Astrocyte of the hippocampus (primary cell): ENCODE data around the gene PKD1.

ENCODE experiments used
- DNase-seq: peaks from one replicate; pipeline ENCODE4 v3.0.0; 2011; ENCODE audit warnings: low read depth, low spot score

Gene PKD1

DNA sequence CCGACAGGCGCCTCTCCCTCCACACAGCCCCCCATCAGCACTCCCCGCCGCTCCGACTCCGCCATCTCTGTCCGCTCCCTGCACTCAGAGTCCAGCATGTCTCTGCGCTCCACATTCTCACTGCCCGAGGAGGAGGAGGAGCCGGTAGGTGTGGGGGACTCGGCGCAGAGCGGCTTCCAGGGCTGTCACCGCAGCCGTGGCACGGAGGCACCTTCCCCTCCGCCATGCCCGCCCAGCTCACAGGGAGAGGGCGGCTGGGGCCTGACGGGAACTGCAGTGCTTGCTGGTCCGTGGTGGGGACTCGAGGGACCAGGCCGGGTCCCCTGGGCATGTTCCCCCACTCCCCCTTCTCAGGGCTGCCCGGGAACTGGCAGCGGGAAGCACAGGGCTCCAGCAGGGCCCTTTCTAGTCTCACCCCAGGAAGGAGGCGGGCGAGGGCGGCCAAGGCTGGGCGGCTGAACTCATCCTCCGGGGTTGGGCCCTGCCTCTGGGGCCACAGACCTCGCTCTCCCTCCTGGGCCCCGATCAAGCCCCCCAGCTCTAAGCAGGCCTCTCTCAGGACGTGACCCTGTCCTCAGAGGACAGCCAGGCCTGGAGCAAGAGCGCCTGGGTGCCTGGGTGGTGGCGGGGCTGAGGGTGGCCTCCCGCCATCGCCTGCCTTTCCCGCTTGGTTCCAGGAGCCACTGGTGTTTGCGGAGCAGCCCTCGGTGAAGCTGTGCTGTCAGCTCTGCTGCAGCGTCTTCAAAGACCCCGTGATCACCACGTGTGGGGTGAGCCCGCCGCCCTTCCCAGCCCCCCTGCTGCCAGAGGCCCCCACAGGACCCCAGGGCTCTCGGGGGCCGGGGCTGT, 35.1 kb upstream of the PKD1 start:
- DNase-seq, result no peak

- no peak for DNase-seq
Observed at GRCh38 chr16:2170080-2170479, 34.4 kb upstream of the PKD1 start.

GRCh38 chr16:2167068-2167638, 31.5 kb upstream of the PKD1 start:
- DNase-seq, result no peak

- DNase-seq, result no peak
Observed at GRCh38 chr16:2166263-2167067, 30.8 kb upstream of the PKD1 start.

DNA sequence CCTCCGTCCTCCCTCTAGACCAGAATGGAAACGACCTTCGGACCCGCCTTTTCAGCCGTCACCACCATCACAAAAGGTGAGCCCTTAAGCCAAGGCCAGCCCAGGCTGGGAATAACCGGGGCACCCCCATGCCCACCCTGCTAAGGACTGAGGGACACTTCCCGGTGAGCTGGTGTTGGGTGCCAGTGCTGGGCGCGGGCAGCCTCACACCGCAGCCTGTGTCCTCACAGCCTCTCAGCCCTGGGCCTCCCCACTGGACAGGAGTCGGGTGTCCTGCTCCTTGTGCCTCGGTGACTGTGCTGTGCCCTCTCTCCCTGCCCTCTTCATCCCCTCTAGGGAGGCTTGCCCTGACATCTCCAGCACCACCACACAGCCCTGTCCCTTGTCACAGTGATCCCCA, 30.2 kb upstream of the PKD1 start:
- DNase-seq, result no peak

DNA sequence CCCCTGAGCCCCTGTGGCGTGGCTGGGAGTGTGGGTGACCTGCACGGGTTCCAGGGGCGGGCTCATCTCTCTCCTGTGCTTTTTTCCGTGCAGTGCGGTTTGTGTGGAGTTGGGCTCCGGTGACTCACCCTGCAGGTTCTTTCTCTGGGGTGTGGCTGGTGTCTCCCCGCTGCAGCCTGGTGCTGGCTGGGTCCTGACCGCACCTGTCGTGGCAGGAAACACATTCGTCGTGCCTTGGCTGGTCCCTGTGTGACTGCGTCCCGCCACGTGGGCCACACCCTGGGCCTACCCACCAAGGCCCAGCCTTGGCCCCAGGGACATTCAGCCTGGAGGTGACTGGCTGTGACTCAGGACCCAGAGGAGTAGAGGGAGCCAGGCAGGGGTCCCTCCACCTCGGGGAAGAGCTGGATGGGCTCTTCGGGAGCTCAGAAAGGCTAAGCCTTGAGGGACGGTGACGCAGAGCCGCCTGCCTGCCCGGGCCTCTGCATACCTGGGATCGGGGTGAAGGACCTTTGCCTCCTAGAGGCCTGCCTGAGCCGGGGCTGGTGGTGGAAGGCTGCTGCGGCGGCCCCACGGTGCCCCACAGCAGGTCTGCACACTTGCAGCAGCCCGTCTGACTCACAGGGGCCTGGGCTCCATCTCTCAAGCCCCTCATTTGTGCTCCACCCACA, 27.6 kb upstream of the PKD1 start:
- DNase-seq, result peak; percentile 35

GRCh38 chr16:2162676-2163118, 27.0 kb upstream of the PKD1 start:
- DNase-seq, result no peak

- DNase-seq, result no peak
Observed at GRCh38 chr16:2161911-2162310, 26.2 kb upstream of the PKD1 start.

DNA sequence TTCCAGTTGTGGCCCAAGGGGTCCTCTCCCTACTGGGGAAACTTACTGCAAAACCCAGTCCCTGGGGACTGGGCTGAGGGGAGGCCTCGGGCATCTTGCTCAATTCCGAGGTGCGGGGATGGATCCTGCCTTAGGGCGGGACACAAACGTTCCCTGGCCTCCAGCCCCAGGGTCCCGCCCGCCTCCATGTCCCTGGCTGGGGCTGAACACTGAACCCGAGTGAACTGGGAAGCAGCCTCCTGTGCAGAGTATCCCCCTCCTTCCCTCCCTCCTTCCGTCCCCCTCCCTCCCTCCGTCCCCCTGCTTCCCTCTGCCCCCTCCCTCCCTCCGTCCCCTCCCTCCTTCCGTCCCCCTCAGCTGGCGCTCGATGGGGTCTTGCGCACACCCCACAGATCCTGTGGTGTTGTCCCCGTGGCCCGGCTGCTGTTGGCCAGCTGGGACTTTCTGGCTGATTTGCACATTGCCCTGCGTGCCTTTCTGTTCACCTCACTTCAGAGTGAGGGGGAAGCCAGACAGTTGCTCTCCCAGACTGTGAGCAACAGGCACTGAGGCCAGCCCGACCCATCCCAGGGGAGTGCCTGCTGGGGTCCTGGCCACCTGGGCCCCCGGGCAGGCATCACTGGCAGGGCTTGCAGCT, 25.3 kb upstream of the PKD1 start:
- DNase-seq, result peak; percentile 60

DNA sequence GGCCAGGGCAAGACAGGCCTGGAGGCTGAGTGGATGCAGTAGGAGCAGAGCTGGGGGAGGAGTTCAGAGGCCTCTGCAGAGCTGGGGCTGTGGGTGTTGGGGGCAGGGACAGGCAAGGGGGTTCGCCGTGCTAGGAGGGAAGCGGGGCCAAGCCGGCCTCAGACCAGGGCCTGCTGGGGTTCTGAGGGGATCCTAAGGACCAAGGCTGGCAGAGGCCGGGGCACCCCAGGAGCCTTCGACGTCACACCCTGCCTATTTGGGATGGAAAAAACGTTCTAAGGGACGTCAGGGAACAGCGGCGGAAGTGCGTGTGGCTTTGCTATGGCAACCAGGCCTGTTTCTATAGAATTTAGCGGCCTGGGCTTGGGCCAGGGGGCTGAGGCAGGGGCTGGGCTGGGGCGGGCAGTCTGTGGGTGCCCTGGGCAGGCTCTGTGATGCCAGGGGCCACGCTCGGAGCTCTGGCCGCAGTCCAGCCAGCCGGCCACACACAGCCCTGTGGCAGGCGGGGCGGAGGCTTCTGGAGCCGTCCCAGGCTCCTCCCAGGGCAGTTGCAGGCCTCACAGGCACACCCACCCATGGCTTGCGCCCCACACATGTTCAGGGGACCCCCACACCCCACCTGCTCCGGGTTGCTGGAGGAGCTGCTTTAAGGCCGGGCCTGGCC, 23.6 kb upstream of the PKD1 start:
- DNase-seq, result peak; percentile 91

DNA sequence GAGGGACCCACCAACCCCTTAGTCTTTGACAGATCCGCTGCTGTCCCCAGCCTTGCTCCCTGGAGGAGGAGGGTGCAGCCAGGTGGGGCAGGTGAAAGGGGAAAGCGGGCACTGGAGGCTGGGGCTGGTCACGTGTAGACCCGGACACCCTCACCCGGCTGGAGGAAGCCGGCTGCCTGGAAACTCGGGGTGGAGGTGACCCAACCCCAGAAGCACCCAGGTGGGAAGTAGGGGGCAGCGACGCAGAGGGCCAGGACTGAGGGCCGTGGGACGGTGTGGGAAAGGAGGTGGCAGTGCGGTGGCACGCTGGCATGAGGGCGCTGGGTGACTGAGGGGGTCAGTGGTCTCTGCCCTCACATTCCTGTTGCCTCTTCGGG, 22.6 kb upstream of the PKD1 start:
- DNase-seq, result no peak

GRCh38 chr16:2157480-2158261, 22.0 kb upstream of the PKD1 start:
- DNase-seq, result peak; percentile 29

- DNase-seq, result no peak
Observed at GRCh38 chr16:2156849-2157224, 21.1 kb upstream of the PKD1 start.

- peak; percentile 75 for DNase-seq
Observed at GRCh38 chr16:2155977-2156848, 20.5 kb upstream of the PKD1 start.

DNA sequence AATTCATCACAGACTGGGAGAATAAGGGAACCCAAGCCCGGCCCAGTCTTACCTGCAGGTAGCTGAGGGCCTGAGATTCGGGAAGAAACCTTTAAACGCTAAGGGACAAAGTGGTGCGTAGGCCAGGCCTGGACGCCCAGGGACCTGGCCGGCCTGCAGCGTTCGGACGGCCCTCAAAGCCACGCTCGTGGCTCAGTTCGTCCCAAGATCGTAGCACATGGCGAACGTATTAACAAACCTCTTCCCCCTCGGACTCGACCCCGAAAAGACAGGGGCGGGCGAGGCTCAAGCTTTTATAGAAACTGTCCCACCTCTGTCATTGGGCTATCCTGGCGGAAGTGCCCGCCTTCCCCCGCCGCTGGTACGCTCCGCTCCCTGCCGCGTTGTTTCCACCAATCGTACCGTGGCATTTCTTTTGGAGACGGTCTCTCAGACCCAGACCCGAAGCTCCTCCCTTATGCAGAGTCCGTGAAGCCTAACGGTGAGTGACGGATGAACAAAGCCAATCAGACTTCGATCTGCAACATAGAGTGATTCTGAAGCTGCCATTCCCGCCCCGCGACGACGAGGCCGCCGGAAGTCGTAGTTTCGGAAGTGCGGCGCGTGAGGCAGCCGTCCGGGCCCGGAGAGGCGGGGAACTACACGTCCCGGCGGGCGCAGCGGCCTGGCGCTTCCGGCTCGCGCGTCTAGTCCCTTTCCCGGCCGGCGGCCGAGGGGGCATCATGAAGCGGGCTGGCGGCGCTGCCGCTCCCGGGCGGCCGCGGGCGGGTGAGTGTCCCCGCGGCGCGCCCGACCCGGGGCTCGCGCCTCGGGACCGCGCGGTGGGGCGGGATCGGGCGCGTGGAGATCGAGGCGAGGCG, 19.6 kb upstream of the PKD1 start, which contains the start of gene TRAF7:
Gene TRAF7 (plus strand): TSS at position 692 of the 860 bp plus-strand sequence. CDS start 8,139 bp downstream, outside the sequence.
- DNase-seq, result peak; percentile 100

- no peak for DNase-seq
Observed at GRCh38 chr16:2154533-2155090, 18.9 kb upstream of the PKD1 start.

DNA sequence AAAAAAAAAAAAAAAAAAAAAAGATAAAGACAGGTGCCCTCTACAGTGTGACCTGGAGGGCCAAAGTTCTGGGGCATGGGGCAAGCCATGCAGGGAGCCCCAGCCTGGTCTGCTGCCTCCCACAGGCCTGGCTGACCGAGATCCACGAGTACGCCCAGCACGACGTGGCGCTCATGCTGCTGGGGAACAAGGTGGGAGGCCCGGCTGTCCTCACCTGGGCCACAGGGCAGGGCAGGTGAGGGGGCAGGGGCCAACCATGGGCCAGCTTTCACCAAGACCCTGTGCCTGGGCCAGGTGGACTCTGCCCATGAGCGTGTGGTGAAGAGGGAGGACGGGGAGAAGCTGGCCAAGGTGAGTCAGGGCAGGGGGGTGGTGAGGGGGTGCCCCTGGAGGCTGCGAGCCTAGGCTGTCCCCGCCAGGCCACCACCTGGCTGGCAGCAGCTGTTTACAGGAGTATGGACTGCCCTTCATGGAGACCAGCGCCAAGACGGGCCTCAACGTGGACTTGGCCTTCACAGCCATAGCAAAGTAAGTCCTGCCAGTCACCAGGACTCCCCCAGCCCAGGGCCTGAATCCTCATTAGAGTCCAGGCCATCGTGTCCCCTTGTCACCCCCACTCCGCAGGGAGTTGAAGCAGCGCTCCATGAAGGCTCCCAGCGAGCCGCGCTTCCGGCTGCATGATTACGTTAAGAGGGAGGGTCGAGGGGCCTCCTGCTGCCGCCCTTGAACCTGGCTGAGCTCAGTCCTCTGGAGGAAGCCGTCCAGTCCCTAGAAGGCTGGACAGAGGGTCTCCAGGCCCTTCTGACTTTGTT, 17.2 kb upstream of the PKD1 start:
- peak; percentile 30 for DNase-seq
